WI38 (cell line): ENCODE results near the gene TPD52L1.
"Not testable (repeated sequence)": the region's sequence is repeated elsewhere in the genome, so short reads cannot be mapped to it uniquely, and the experiment has no call there.

Experiments
- H3K4me3 ChIP-seq: 2 replicates; pipeline ENCODE4 v1.5.1; 2011; ENCODE audit warnings: low read depth, mild to moderate bottlenecking, control low read depth, low read length
- TF ChIP-seq, protein P1 (sequence below): IDR thresholded peaks from 2 replicates; pipeline ENCODE4 v1.5.1; 2012; ENCODE audit warnings: low read depth, mild to moderate bottlenecking, control low read depth, low read length

TPD52L1 gene

GRCh38 chr6:125271486-125272159 lies 118.0 kb downstream of the TPD52L1 start:
- TF ChIP-seq, protein P1, sequence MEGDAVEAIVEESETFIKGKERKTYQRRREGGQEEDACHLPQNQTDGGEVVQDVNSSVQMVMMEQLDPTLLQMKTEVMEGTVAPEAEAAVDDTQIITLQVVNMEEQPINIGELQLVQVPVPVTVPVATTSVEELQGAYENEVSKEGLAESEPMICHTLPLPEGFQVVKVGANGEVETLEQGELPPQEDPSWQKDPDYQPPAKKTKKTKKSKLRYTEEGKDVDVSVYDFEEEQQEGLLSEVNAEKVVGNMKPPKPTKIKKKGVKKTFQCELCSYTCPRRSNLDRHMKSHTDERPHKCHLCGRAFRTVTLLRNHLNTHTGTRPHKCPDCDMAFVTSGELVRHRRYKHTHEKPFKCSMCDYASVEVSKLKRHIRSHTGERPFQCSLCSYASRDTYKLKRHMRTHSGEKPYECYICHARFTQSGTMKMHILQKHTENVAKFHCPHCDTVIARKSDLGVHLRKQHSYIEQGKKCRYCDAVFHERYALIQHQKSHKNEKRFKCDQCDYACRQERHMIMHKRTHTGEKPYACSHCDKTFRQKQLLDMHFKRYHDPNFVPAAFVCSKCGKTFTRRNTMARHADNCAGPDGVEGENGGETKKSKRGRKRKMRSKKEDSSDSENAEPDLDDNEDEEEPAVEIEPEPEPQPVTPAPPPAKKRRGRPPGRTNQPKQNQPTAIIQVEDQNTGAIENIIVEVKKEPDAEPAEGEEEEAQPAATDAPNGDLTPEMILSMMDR = no peak
- no peak overlapping the region for H3K4me3 ChIP-seq

DNA sequence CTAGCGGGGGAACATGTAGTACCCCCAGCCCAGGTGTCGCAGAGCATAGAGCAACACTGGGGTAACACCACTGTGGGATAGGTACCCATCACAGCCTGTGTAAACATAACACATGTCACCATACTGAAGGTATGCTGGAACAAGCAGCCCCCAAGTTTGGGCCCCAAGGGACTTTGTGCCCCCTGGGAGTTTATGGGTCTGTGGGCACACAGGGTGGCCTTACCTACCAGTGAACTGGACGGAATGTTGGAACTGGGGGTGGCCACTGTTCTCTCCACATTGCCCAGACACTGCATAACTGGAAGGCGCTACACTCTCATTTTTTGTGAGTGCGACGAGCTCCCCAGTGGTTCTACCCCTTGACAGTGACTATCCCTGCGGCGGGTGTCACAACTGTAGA lies 119.7 kb downstream of the TPD52L1 start:
- TF ChIP-seq, protein P1 = no peak
- no peak overlapping the region for H3K4me3 ChIP-seq

GRCh38 chr6:125273965-125274364 lies 120.4 kb downstream of the TPD52L1 start:
- no peak overlapping the region for H3K4me3 ChIP-seq
- TF ChIP-seq, protein P1 = no peak

DNA sequence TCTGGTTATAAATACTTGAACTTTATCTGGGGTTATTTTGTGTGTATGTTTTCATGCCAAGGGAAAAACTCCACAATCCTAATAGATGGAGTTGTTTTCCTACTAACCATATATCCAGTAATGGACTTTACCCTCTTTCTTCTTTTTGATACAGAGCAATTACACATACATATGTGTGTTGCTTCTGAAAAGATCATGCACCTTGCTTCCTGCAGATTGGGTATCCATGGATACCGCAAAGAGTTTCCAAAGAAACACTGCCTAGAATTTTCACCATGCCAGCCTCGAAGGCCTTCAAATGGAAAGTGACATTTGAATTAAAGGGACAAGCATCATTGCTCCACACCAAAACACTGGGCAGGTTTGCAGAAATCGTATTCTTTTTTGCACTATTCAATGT lies 121.4 kb downstream of the TPD52L1 start:
- TF ChIP-seq, protein P1 = no peak
- H3K4me3 ChIP-seq = no peak overlapping the region

- no peak overlapping the region for H3K4me3 ChIP-seq
- TF ChIP-seq, protein P1 = no peak
Measured at GRCh38 chr6:125275779-125276178, 122.2 kb downstream of the TPD52L1 start.

DNA sequence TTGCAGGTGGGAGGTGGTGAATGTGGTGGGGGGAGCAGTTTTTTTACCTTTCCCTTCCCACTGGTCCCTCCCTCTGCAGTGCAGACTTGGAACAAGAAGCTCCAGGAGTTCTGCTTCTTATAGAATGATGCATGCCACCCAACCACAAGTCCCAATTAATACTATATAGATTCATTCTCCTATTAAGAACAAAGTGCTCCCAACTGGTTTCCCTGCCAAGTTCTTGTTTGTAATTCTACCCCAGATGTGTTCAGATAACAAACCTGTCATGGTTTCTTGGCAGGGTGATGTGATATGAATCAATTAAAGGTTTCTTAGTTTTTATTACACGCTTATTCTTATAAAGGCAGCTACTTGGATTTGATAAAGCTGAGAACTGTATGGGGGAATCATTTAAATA lies 124.3 kb downstream of the TPD52L1 start:
- TF ChIP-seq, protein P1 = no peak

GRCh38 chr6:125279961-125280360 lies 126.4 kb downstream of the TPD52L1 start:
- no peak overlapping the region for H3K4me3 ChIP-seq
- TF ChIP-seq, protein P1 = no peak

More for the DNA sequence above, 124.3 kb downstream of the TPD52L1 start:
- no peak overlapping the region for H3K4me3 ChIP-seq

DNA sequence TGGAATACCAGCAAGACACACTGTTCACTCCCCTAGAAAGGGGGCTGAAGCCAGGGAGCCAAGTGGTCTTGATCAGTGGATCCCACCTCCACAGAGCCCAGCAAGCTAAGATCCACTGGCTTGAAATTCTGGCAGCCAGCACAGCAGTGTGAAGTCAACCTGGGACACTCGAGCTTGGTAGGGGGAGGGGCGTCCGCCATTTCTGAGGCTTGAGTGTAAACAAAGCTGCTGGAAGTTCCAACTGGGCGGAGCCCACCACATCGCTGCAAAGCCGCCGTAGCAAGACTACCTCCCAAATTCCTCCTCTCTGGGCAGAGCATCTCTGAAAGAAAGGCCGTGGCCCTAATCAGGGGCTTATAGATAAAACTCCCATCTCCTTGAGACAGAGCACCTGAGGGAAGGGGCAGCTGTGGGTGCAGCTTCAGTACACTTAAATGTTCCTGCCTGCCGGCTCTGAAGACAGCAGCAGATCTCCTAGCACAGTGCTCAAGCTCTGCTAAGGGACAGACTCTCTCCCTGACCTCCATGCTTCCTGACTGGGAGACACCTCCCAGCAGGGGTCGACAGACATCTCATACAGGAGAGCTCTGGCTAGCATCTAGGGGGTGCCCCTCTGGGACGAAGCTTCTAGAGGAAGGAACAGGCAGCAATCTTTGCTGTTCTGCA lies 126.9 kb downstream of the TPD52L1 start:
- not testable (repeated sequence) for H3K4me3 ChIP-seq

DNA sequence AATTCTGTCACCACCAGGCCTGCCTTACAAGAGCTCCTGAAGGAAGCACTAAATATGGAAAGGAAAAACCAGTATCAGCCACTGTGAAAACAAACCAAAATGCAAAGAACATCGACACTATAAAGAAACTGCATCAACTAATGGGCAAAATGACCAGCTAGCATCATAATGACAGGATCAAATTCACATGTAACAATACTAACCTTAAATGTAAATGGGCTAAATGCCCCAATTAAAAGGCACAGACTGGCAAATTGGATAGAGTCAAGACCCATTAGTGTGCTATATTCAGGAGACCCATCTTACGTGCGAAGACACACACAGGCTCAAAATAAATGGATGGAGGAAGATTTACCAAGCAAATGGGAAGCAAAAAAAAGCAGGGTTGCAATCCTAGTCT lies 128.9 kb downstream of the TPD52L1 start:
- H3K4me3 ChIP-seq = not testable (repeated sequence)
